Loucy (cell line): ENCODE data around the gene RNF169.

Source experiments
- EZH2phosphoT487 ChIP-seq: fragments of 200-600 bp; IDR thresholded peaks from 2 replicates; pipeline ENCODE4 v1.6.1; 2018; ENCODE audit warnings: antibody characterized with exemption, mild to moderate bottlenecking, moderate library complexity, borderline replicate concordance
- TF ChIP-seq, protein P1 (sequence below): fragments of 200-600 bp; sonication (generic); conservative IDR thresholded peaks from 2 replicates; pipeline ENCODE4 v1.5.1; 2014; ENCODE audit warnings: mild to moderate bottlenecking, antibody characterized with exemption, low read length

DNA sequence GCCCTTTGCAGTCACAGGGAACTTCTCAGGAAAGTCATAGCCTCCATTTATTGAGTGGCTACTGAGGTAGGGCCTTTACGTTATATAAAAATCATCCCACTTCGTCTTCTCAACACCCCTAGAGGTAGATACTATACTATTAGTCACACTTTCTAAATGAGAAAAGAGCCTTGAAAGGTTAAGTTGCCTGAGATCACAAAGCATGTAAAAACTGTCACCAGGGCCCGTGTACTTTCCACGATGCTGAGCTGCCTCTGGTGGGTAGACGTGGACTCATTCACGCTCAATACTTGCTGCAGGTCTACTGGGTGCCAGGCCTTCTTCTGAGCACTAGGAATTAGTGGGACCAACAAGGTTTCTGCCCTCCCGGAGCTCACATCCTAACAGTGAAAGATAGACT is 33.7 kb upstream of the RNF169 start:
- TF ChIP-seq, protein P1, sequence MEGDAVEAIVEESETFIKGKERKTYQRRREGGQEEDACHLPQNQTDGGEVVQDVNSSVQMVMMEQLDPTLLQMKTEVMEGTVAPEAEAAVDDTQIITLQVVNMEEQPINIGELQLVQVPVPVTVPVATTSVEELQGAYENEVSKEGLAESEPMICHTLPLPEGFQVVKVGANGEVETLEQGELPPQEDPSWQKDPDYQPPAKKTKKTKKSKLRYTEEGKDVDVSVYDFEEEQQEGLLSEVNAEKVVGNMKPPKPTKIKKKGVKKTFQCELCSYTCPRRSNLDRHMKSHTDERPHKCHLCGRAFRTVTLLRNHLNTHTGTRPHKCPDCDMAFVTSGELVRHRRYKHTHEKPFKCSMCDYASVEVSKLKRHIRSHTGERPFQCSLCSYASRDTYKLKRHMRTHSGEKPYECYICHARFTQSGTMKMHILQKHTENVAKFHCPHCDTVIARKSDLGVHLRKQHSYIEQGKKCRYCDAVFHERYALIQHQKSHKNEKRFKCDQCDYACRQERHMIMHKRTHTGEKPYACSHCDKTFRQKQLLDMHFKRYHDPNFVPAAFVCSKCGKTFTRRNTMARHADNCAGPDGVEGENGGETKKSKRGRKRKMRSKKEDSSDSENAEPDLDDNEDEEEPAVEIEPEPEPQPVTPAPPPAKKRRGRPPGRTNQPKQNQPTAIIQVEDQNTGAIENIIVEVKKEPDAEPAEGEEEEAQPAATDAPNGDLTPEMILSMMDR = no peak
- TF ChIP-seq EZH2phosphoT487 = no peak
